HG02642 (cell line): ENCODE data around the gene NRAP.
"Not testable (repeated sequence)": the region's sequence is repeated elsewhere in the genome, so short reads cannot be mapped to it uniquely, and the experiment has no call there.

Experiments
- ATAC-seq: cut with Tn5 transposase; IDR thresholded peaks from one replicate; pipeline ENCODE4 v1.9.1; 2021; ENCODE audit warnings: mild to moderate bottlenecking; ENCODE audit not compliant: unreplicated experiment, poor library complexity

NRAP gene

DNA sequence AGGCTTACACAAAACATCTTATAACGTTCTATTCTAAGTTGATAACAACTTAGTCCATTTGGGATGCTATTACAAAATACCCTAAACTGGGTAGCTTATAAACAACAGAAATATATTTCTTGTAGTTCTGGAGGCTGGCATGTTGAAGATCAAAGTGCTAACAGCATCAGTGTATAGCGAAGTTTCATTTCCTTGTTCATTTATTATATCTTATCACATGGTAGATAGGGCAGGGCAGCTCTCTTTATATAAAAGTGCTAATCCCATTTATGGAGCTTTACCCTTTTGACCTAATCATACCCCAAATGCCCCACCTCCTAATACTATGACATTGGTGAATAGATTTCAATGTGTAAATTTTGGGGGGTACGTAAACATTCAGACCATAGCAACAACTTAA, 22.2 kb upstream of the NRAP start:
- no peak for ATAC-seq

DNA sequence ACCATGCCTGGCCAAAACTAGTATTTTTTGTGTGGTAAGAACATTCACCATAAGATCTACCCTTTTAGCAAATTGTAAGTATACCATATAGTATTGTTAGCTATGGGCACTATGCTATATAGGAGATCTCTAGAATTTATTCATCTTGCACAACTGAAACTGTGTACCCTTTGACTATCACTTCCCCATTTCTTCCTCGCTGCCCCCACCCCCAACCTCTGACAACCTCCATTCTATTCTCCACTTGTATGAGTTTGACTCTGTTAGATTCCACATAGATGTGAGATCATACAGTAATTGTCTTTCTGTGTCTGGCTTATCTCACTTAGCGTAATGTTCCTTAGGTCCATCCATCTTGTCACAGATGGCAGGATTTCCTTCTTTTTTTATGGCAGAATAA, 19.5 kb upstream of the NRAP start:
- no peak for ATAC-seq

DNA sequence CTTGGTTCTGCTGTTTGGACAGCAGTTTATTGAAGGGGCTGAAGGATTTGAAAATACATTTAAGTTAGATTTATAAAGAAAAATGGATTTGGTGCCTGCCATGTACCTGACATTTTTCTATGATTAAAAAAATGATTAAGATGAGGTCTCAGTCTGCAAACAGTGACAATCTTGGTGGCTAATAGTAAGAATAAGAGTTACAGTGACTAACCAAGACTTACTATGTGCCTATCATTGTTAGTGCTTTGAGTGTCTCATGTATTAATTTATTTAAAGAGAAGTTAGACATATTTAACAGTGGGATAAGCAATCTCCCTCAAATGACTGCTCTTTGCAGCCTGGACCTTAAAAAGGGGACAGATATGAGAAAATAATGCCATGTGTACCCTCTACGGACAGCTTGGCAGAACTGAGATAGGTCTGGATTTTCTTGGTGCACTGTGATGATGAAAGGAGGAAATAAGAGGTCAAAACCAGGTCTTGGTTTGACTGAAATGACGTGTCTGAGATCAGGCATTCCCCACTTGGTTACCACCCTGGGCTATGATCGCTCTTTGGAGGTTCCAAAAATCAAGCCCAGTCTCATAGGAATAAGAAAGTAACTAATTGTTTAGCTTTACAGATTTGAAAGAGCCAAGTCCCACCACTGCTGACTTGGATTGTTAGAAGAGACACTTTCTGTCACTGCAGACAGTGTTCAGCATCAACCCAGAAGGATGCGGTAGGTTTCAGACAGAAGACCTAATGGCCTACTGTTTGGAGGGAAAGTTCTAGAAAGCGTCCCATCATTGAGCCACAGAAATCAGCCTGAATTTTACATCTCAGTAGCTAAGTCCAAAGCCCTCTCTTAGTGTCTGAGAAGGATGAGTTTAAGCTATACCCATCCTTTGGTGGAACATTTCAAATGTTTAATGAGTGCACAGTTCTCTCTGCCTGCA, 18.0 kb upstream of the NRAP start:
- peak; percentile 54 for ATAC-seq

DNA sequence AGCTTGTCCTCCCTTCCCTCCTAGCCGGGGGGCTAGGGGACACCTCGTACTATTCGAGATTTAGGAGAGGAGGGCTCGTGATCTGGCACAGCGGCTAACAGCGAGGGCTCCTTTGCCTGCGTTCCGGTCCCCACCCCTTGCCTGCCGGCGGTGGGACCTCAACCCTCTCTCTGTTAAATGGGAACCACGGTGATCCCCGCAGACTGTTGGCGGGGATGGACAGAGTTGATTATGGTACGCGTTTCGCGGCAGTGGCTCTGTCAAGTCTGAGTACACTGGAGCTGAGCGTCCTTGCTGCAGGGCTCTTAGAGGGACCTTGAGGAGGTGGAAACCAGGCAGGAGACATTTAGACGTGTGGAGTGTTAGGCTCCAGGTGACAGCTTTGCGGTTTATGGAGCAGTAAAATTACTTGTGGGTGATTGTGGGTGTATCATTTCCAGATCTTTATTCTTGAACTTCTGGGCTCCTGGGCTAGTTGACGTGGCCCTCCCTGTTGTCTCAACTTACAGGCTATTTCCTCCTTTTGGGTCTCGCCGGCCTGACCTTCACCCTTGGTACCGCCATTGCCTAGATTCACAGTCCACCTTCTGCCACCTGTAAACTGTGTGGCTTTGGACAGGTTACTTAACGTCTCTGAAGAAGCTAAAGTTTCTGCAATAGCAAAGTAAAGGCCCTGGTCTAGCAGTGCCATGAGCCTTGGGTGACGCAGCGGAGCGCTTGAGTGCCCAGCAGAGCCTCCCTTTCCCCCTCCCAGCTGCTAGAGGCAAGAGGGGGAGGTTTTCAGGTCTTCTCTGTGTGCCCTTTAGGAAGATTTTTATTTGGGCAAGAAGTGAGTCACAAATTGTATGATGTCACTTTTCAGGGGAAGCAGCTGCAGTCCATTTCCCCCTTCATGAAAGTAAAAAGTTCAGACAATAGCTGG, 16.6 kb upstream of the NRAP start:
- peak; percentile 21 for ATAC-seq

- peak; percentile 75 for ATAC-seq
These were observed 15.8 kb upstream of the NRAP start, which contains the start of gene CASP7 for GRCh38 chr10:113679463-113680189. Gene CASP7 (plus strand): TSS chr10:113679912. CDS start chr10:113697494, 17,582 bp downstream.

DNA sequence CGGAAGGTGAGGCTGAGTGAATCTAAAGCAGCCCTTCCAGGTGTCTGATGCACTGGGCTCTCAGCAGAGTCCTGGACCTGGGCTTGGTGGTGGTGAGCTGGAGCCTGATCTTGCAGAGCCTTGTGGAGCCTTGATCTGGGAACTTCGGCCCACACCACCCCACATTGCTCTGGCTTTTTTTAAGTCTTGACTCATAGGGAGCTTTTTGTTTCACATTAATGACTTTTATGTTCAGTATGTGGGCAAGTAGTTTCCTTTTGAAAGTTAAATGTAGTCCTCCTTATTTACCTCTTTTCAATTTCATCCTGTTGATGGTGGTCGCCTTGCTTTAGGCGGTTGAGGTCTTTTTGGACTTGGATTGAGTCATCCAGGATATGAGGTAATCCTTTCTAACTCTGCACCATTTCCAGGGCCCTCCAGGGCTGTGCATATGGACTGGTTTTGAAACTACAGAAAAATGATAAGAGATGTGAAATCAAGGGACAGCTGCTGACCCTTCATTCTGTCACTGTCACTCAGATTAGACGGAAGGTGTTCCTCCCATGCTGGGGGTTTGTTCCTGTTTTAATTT, 2.9 kb upstream of the NRAP start:
- peak; percentile 72 for ATAC-seq

- ATAC-seq = no peak
These were observed 2.0 kb upstream of the NRAP start for GRCh38 chr10:113665806-113666354.

DNA sequence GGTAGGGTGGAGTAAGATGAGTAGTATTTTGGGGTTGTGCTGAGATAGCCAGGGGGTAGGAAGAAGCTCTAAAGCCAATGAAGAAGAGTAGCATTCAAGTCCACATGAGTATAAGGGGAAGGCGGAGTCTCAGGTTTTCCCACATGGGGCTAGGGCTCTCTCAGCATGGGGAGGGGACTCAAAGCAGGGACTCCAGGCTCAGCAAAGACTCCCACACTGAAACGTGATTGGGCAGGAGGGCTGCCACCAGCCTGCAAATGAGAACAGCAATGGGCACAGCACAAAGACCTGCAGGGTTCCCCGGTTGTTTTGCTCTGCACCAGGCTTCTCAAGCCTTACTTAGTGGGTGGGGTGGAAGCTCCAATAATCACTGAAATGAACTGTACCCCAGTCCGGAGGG, 1.5 kb upstream of the NRAP start:
- no peak for ATAC-seq

DNA sequence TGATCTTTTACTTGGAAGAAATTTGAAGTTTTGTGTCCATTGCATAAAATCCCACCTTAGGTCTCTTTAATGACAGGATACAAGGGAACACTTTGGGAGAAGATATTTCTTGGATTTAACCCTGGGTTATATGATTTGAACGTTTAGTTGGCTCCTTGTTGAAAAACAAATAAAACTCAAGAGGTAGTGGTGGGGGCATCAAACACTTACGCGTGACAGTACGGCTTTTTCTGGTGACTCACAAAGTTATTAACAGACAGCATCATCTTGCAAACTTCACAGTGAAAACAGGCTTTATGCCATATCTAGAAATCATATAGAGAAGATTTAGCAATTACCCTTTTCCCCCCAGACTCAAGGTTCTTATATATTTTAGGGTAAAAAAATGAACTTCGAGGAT, 699 bp downstream of the NRAP start:
- ATAC-seq = no peak

DNA sequence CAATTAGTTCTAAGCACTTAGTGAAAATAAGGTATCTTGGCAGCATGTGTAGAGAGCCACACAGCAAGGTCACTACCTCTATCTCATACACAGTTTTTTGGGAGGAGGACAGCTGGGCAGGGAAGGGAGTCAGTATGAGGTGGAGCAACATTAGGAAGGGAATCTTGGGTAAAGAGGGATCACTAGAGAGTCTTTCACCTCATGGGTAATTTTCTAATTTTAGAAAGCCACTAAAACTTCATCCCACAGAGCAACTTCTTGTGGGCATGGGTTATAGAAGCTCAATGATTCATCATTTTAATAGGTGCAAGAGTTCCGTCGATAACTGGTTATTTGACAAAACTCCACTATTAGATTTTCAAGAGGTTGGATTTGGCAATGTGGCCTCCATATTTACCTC, 2.5 kb downstream of the NRAP start:
- ATAC-seq = no peak

GRCh38 chr10:113657544-113657943, 6.3 kb downstream of the NRAP start:
- ATAC-seq = no peak

GRCh38 chr10:113656896-113657295, 6.9 kb downstream of the NRAP start:
- no peak for ATAC-seq

- not testable (repeated sequence) for ATAC-seq
These were observed 11.4 kb downstream of the NRAP start for GRCh38 chr10:113652456-113652855.

DNA sequence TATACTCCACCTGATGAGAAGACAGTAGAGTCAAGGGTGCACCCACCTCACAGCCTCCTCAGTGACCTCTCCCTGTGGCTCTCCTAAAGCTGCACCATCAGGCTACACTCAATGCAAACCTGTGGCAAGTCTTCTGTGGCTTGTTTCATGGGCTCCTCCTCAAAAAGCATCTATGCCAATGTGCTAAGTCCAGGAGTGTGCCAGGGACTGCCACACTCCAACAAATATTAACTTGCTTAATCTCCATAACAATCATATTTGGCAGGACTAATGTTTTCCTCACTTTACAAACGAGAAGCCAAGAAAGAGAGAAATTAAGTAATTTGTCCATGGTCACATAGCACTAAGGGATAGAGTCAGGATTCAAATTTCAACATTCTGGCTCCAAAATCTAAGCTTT, 11.9 kb downstream of the NRAP start:
- no peak for ATAC-seq

DNA sequence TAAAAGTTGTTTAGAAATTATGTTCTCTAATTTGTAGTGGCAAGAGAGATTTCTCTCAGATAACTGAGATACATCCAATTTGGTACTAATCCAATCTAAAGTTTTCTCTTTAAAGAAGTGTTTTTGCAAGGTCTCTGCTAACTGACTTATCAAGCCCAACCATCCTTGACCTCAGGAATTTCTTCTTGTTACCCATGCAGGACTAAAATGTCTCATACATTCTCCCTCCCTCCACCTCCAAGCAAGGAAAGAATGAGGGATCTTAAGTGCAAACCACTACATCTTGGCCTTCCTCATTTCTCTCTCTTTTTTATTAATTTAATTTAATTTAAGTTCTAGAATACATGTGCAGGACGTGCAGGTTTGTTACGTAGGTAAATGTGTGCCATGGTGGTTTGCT, 12.8 kb downstream of the NRAP start:
- no peak for ATAC-seq

GRCh38 chr10:113650172-113650571, 13.7 kb downstream of the NRAP start:
- no peak for ATAC-seq

DNA sequence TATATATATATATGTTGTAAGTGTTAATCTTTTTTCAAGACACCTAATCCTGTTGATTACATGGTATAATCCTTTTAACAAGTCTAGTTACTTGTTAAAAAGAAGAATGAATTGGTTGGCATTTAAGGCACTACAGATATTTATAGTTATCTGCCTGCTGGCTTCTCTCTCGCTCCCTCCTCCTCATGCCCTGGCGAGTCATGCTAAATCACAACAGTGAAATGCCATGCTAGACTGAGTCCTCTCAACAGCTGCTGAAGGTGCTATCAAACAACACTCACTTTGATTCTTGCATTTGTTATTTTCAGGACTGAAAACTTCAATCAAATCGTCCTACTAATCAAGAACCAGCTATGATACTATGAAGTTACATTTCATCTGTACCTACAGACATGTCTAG, 15.4 kb downstream of the NRAP start:
- ATAC-seq = no peak

GRCh38 chr10:113647812-113648211, 16.0 kb downstream of the NRAP start:
- no peak for ATAC-seq

DNA sequence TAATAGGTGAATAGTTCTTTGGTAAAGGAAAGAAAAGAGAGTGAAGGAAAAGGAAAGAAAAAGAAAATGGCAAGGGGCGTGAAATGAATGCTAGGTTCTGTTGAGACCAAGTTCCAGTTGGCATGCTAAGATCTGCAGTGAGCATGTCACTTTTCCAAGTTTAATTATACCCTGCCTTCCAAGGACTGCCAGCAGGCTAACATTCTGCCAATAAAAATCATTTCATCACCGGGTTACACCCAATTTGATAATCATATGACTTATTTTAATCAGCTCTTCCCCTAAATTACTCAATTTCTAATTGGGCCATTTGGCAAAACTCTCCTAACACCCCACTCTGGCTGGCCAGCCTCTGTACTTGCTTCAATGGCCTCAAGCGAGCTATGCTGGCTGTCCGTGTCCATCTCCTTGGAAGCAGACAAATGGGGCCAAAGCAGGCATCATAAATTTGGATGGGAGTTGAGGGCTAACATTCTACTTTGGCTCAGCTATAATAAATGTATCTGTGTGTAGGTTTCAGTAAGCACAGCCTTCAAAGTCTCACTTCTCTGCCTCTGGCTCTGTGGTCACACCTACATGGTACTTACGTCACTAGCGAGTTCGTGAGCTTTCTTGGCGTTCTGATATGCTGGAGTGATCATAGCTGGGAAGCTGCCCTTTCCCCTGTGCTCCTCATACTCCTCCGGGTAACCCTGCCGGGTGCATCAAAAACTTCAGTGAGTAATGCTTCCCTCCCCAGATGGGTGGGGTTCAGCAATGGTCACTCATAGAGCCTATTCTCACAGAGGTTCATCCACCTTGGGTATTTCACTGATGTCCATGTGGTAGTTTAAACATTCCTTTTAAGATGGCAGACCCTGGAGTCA, 17.3 kb downstream of the NRAP start:
- no peak for ATAC-seq
